NCI-H460 (cell line): Measurements from ENCODE around the gene MYL12B. TPM values are rescaled to one million over a fixed set of nuclear protein-coding genes. Genes with fewer than 3 reads are reported as not detected.
"Not testable (repeated sequence)": the region's sequence is repeated elsewhere in the genome, so short reads cannot be mapped to it uniquely, and the experiment has no call there.

Source experiments
- DNase-seq: peaks from one replicate; pipeline ENCODE4 v3.0.0-alpha.2; 2016; ENCODE audit warnings: low read depth; ENCODE audit errors: extremely low read depth
- total RNA-seq: library from RNA; depleted of rRNA; stranded (reverse); fragments of >200 nt; shearing (Covaris generic); gene quantifications from 2 replicates; pipeline ENCODE4 v1.2.3, GENCODE V29; 2014

The MYL12B gene
- total RNA-seq, 1 experiment from 2014 or later, result 432 TPM

- DNase-seq, result no peak
Observed at GRCh38 chr18:3257627-3258120, 4.3 kb upstream of the MYL12B start.

- DNase-seq, result no peak
Observed at GRCh38 chr18:3260995-3261372, 949 bp upstream of the MYL12B start.

- DNase-seq, result no peak
Observed at GRCh38 chr18:3262234-3263131, 550 bp downstream of the MYL12B start.

GRCh38 chr18:3263132-3263700, 1.3 kb downstream of the MYL12B start:
- DNase-seq, result no peak

- DNase-seq, result no peak
Observed at GRCh38 chr18:3264362-3264761, 2.4 kb downstream of the MYL12B start.

GRCh38 chr18:3265564-3266033, 3.7 kb downstream of the MYL12B start:
- DNase-seq, result no peak

GRCh38 chr18:3266062-3266608, 4.2 kb downstream of the MYL12B start:
- no peak for DNase-seq

- no peak for DNase-seq
Observed at GRCh38 chr18:3268306-3268705, 6.4 kb downstream of the MYL12B start.

- no peak for DNase-seq
Observed at GRCh38 chr18:3269241-3269913, 7.4 kb downstream of the MYL12B start.

GRCh38 chr18:3269914-3270299, 8.0 kb downstream of the MYL12B start:
- DNase-seq, result no peak

GRCh38 chr18:3273042-3273441, 11.1 kb downstream of the MYL12B start:
- no peak for DNase-seq

- DNase-seq, result not testable (repeated sequence)
Observed at GRCh38 chr18:3277643-3278213, 15.8 kb downstream of the MYL12B start.

- no peak for DNase-seq
Observed at GRCh38 chr18:3279201-3280185, 17.6 kb downstream of the MYL12B start.

- peak; percentile 78 for DNase-seq
Observed at GRCh38 chr18:3281456-3282400, 19.8 kb downstream of the MYL12B start.

GRCh38 chr18:3283253-3283863, 21.4 kb downstream of the MYL12B start:
- DNase-seq, result no peak

GRCh38 chr18:3283908-3284307, 22.0 kb downstream of the MYL12B start:
- no peak for DNase-seq

GRCh38 chr18:3284501-3284900, 22.6 kb downstream of the MYL12B start:
- no peak for DNase-seq

- DNase-seq, result no peak
Observed at GRCh38 chr18:3286159-3286558, 24.2 kb downstream of the MYL12B start.
